ENCODE data around the gene RET.
A peak's percentile ranks its signal among the peaks of the same experiment; 100 is the strongest.
"Not testable (repeated sequence)": the region's sequence is repeated elsewhere in the genome, so short reads cannot be mapped to it uniquely, and the experiment has no call there.

RET gene

GRCh38 chr10:43078175-43078985 lies 1.5 kb downstream of the RET start:
- no peak for DNase-seq (ENCODE audit: low read depth in 2 of 2)

GRCh38 chr10:43078986-43079273 lies 2.1 kb downstream of the RET start:
- DNase-seq (ENCODE audit: low read depth in 2 of 2), result no peak

GRCh38 chr10:43079856-43080255 lies 3.0 kb downstream of the RET start:
- no peak for DNase-seq (ENCODE audit: low read depth in 2 of 2)

GRCh38 chr10:43082087-43082486 lies 5.2 kb downstream of the RET start:
- DNase-seq (ENCODE audit: low read depth in 2 of 2), result no peak

GRCh38 chr10:43082746-43083145 lies 5.9 kb downstream of the RET start:
- no peak for DNase-seq (ENCODE audit: low read depth in 2 of 2)

GRCh38 chr10:43083764-43084163 lies 6.9 kb downstream of the RET start:
- DNase-seq (ENCODE audit: low read depth in 2 of 2), result no peak

- DNase-seq (ENCODE audit: low read depth in 2 of 2), result no peak
Measured at GRCh38 chr10:43084812-43085211, 7.9 kb downstream of the RET start.

- DNase-seq (ENCODE audit: low read depth in 2 of 2), result no peak
Measured at GRCh38 chr10:43086321-43086942, 9.6 kb downstream of the RET start.

GRCh38 chr10:43089519-43089918 lies 12.7 kb downstream of the RET start:
- no peak for DNase-seq (ENCODE audit: low read depth in 2 of 2)

GRCh38 chr10:43090188-43090587 lies 13.3 kb downstream of the RET start:
- no peak for DNase-seq (ENCODE audit: low read depth in 2 of 2)

- DNase-seq (ENCODE audit: low read depth in 2 of 2), result no peak
Measured at GRCh38 chr10:43090664-43091063, 13.8 kb downstream of the RET start.

- no peak for DNase-seq (ENCODE audit: low read depth in 2 of 2)
Measured at GRCh38 chr10:43091846-43092245, 15.0 kb downstream of the RET start.

- DNase-seq (ENCODE audit: low read depth in 2 of 2), result no peak
Measured at GRCh38 chr10:43093423-43094076, 16.7 kb downstream of the RET start.

- DNase-seq (ENCODE audit: low read depth in 2 of 2), result no peak
Measured at GRCh38 chr10:43094085-43094484, 17.2 kb downstream of the RET start.

GRCh38 chr10:43099339-43099738 lies 22.5 kb downstream of the RET start:
- DNase-seq (ENCODE audit: low read depth in 2 of 2), result not testable (repeated sequence)

GRCh38 chr10:43099928-43100327 lies 23.1 kb downstream of the RET start:
- DNase-seq (ENCODE audit: low read depth in 2 of 2), result no peak

GRCh38 chr10:43100366-43100765 lies 23.5 kb downstream of the RET start:
- DNase-seq (ENCODE audit: low read depth in 2 of 2), result no peak

- no peak for DNase-seq (ENCODE audit: low read depth in 2 of 2)
Measured at GRCh38 chr10:43102063-43102828, 25.4 kb downstream of the RET start.

- peak; percentile 37 to 59 for DNase-seq (ENCODE audit: low read depth in 2 of 2)
Measured at GRCh38 chr10:43105102-43105955, 28.5 kb downstream of the RET start.

GRCh38 chr10:43105956-43106229 lies 29.0 kb downstream of the RET start:
- DNase-seq (ENCODE audit: low read depth in 2 of 2), result no peak

GRCh38 chr10:43106256-43107091 lies 29.6 kb downstream of the RET start:
- no peak for DNase-seq (ENCODE audit: low read depth in 2 of 2)

All from stimulated activated CD4-positive, alpha-beta T cell treated with anti-CD3 and anti-CD28 coated beads, Interleukin-1b, Interleukin-23, amount 100 ng/mL, for 1 hour (primary cell).